Kidney (tissue), 14 donors: ENCODE measurements around the gene ERGIC1. TPM values are rescaled to one million over a fixed set of nuclear protein-coding genes. Genes with fewer than 3 reads are reported as not detected.

ENCODE experiments used
- DNase-seq, 5 donors: peaks; one replicate each; pipeline ENCODE4 v3.0.0-alpha.2; 2013 to 2020
- FAIRE-seq: peaks from 2 replicates; lab custom pipeline; 2012; peaks lifted over from hg19 to GRCh38; lab: Jason Lieb, UNC
- H3K27ac ChIP-seq, 2 donors: one replicate each; pipeline ENCODE4 v1.7.0; 2013; ENCODE audit warnings: low read depth in 2 of 2, low read length in 2 of 2, inconsistent platforms in 1 of 2
- H3K27me3 ChIP-seq: one replicate; pipeline ENCODE4 v1.7.1; 2013; ENCODE audit warnings: low read length, inconsistent platforms; ENCODE audit not compliant: control insufficient read depth, insufficient read depth
- H3K36me3 ChIP-seq, 3 donors: one replicate each; pipeline versions ENCODE4 v1.7.0 to v1.7.1; 2013; ENCODE audit warnings: low read length in 3 of 3, control low read depth in 1 of 3, inconsistent platforms in 1 of 3; ENCODE audit not compliant: insufficient read depth in 3 of 3, control insufficient read depth in 2 of 3
- H3K4me1 ChIP-seq, 3 donors: one replicate each; pipeline versions ENCODE4 v1.7.0 to v1.7.1; 2013; ENCODE audit warnings: low read length in 3 of 3, inconsistent platforms in 1 of 3, low read depth in 1 of 3; ENCODE audit not compliant: control insufficient read depth in 2 of 3, insufficient read depth in 2 of 3
- H3K4me3 ChIP-seq, 3 donors: one replicate each; pipeline versions ENCODE4 v1.7.0 to v1.8.1; 2013; ENCODE audit warnings: low read length in 3 of 3, control low read depth in 1 of 3, inconsistent platforms in 1 of 3
- H3K9ac ChIP-seq, 3 donors: one replicate each; pipeline versions ENCODE4 v1.7.0 to v1.7.1; 2013; ENCODE audit warnings: low read length in 3 of 3, control low read depth in 1 of 3, inconsistent platforms in 1 of 3
- H3K9me3 ChIP-seq, 3 donors: one replicate each; pipeline versions ENCODE4 v1.7.0 to v1.7.1; 2013; ENCODE audit warnings: low read length in 3 of 3, control low read depth in 1 of 3, inconsistent platforms in 1 of 3; ENCODE audit not compliant: control insufficient read depth in 2 of 3, insufficient read depth in 1 of 3
- intact Hi-C: fragments of 100-400 bp; cut with DNase I; formaldehyde crosslinking; loops from one replicate; pipeline ENCODE4 v1.11.1; 2022
- polyA plus RNA-seq: library from polyadenylated mRNA; stranded (reverse); fragments of 350-450 nt; fragmentation: Illumina TruSeq; extraction: RNeasy Lipid Tissue Mini Kit (QIAGEN cat#74804); gene quantifications from one replicate; pipeline ENCODE4 v1.2.3, GENCODE V29; 2014; ENCODE audit warnings: low read depth, low replicate concordance; ENCODE audit not compliant: insufficient read depth
- total RNA-seq: library from RNA; stranded (reverse); fragmentation: NEBNext Ultra II Directional; extraction: Animal tissue kit (Norgen Biotek cat#: 25700); gene quantifications from one replicate; pipeline ENCODE4 v1.2.1, GENCODE V29; 2021
- TF ChIP-seq, protein P1 (sequence below): IDR thresholded peaks from 3 replicates; pipeline ENCODE4 v1.5.1; 2012; ENCODE audit warnings: mild to moderate bottlenecking, moderate library complexity, borderline replicate concordance; ENCODE audit not compliant: insufficient read depth; ENCODE audit errors: extremely low read depth
- donor health status: control.
- donor health status: control.
- donor health status: control.
- donor health status: control.
- donor health status: control.
- donor health status: DM: yes; HTN: yes; CAD: no.
- donor health status: Normal renal cell carcinoma (clear cell type).

ERGIC1 gene
- total and polyA plus RNA-seq, 2 donors from 2014 or later: 88.0 to 183 TPM

DNA sequence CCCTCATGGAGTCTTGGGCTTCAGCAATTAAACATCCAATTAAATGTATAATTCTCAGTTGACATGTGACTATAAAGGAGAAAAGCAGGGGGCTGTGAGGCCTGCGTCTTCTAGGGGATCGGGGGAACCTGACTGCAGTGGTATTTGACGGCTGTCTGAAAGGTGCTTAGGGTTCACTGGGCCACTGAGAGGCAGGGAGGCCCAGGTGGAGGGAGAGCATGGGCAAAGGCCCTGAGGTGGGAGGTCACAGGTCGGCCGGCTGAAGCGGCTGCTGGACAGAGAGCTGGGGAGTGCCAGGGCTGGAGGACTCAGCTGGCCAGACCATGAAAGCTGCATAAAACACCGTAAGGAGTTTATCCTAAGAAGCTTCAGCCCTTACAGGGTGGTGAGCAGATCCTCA is 23.9 kb downstream of the ERGIC1 start:
- FAIRE-seq (no peak), DNase-seq (no peak)
- intact Hi-C loops: no loop called here
- peak overlapping the region in 2 of 3 donors; percentile 27 to 34 for H3K9ac ChIP-seq
- H3K9me3 ChIP-seq: no peaks in the 10 kb centered on the region
- no peak overlapping the region for H3K4me3 ChIP-seq
- no peaks in the 10 kb centered on the region for H3K27me3 ChIP-seq
- H3K4me1 ChIP-seq: peaks cover 0 to 69% (median 65%) of the 10 kb centered on the region in 3 donors
- H3K27ac ChIP-seq: peak overlapping the region; percentile 97 to 98
- no peaks in the 10 kb centered on the region for H3K36me3 ChIP-seq
- TF ChIP-seq, protein P1, sequence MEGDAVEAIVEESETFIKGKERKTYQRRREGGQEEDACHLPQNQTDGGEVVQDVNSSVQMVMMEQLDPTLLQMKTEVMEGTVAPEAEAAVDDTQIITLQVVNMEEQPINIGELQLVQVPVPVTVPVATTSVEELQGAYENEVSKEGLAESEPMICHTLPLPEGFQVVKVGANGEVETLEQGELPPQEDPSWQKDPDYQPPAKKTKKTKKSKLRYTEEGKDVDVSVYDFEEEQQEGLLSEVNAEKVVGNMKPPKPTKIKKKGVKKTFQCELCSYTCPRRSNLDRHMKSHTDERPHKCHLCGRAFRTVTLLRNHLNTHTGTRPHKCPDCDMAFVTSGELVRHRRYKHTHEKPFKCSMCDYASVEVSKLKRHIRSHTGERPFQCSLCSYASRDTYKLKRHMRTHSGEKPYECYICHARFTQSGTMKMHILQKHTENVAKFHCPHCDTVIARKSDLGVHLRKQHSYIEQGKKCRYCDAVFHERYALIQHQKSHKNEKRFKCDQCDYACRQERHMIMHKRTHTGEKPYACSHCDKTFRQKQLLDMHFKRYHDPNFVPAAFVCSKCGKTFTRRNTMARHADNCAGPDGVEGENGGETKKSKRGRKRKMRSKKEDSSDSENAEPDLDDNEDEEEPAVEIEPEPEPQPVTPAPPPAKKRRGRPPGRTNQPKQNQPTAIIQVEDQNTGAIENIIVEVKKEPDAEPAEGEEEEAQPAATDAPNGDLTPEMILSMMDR: no peak

DNA sequence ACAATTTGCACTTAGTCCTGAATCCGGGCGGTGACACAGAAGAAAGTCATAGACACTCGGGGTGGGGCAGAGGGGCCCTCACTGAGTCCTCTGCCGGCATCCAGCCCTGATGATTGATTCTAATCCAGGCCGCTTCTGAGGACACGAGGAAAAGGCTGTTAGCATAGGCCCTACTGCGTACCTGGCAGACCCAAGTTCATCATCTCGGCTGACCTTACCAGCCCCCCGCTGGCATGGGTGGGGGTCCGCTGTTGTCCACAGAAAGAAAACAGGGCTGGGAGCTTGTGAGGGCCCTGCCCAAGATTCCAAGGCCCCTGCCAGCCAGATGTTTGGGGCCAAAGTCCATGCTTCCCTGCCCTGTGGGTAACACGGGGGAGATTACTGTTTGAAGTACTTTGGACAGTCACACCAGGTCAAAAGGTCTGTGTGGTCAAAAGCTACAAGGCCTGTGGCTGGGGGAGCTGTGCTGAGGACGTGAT is 24.5 kb downstream of the ERGIC1 start:
- TF ChIP-seq, protein P1: no peak
- no peaks in the 10 kb centered on the region for H3K27me3 ChIP-seq
- DNase-seq: no peak
- intact Hi-C loops: no loop called here
- peaks cover 0 to 66% (median 63%) of the 10 kb centered on the region in 3 donors for H3K4me1 ChIP-seq
- no peak for FAIRE-seq
- no peaks in the 10 kb centered on the region for H3K36me3 ChIP-seq
- H3K9me3 ChIP-seq: no peaks in the 10 kb centered on the region
- no peak overlapping the region for H3K4me3 ChIP-seq
- H3K9ac ChIP-seq: peak overlapping the region in 2 of 3 donors; percentile 34 to 59
- H3K27ac ChIP-seq: peak overlapping the region; percentile 97 to 98

DNA sequence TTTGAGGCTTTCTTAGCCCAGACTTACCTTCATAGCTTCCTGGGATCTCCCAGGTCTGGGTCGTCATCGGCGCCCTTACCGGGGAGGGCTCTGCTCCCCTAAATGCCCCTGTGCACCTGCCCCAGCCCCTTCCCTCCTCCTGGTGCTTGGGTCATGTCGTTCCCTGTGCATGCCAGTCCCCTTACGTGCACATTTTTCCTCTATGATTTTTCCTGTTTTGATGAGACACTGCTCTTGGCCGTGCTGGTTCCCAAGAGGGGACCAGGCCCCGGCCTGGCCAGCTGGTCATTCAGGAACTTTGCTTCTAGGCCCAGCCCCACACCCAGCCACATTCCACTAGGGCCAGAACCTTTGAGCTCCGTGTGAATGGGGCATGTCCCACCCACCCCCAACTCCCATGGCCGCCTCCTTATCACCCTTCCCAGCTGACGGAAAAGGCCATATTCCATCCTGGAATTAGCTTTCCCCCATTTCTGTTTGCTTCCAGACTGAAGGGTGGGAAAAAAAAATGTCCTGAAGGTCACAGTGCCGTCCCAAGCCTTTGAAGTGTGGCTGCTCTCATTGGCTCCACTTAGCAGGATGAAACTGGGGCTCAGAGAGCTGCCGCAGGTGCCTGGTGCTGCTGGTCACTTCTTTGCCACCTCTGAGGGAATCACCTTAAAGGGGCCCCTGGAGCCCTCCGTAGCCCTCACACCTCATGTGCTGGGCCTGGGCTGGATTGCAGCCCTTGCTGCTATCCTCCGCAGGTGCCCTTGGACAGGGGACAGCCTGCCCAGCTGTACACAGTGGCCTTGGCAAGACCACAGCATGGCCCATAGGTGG is 25.1 kb downstream of the ERGIC1 start:
- Histone ChIP-seq H3K9ac (peak overlapping the region in 2 of 3 donors; percentile 8 to 59), H3K27me3 (no peaks in the 10 kb centered on the region), H3K27ac (peak overlapping the region; percentile 97 to 98), H3K4me3 (peak overlapping the region in 1 of 3 donors; percentile 3), H3K36me3 (no peaks in the 10 kb centered on the region), H3K4me1 (peaks cover 0 to 66% (median 63%) of the 10 kb centered on the region in 3 donors), H3K9me3 (no peaks in the 10 kb centered on the region)
- TF ChIP-seq, protein P1: no peak
- intact Hi-C loops: no loop called here
- no peak for FAIRE-seq
- DNase-seq: peak in 1 of 5 donors; percentile 90
